Mesendoderm (in vitro differentiated cells): ENCODE results near the gene NSUN4.

Source experiments
- DNase-seq: peaks from one replicate; pipeline ENCODE4 v3.0.0; 2013
- H2AK5ac ChIP-seq: 2 replicates; pipeline ENCODE4 v1.6.1; 2013; ENCODE audit warnings: low read length, inconsistent platforms
- H2BK120ac ChIP-seq: 2 replicates; pipeline ENCODE4 v1.6.1; 2013; ENCODE audit warnings: low read depth, mild to moderate bottlenecking, low read length, moderate library complexity, mixed read lengths
- H2BK15ac ChIP-seq: replicated peaks from 2 replicates; pipeline ENCODE4 v1.6.1; 2013; ENCODE audit warnings: low read depth, mild to moderate bottlenecking, moderate library complexity
- H2BK5ac ChIP-seq: 2 replicates; pipeline ENCODE4 v1.6.1; 2013; ENCODE audit warnings: low read length, inconsistent platforms
- H3K18ac ChIP-seq: 2 replicates; pipeline ENCODE4 v1.6.1; 2013; ENCODE audit warnings: mild to moderate bottlenecking, low read length, mixed read lengths
- H3K23ac ChIP-seq: one replicate; pipeline ENCODE4 v1.6.1; 2013; ENCODE audit warnings: low read length
- H3K27ac ChIP-seq: 2 replicates; pipeline ENCODE4 v1.5.1; 2013; ENCODE audit warnings: low read depth, mild to moderate bottlenecking, inconsistent platforms, low read length, moderate library complexity
- H3K27me3 ChIP-seq: 2 replicates; pipeline ENCODE4 v1.6.1; 2013; ENCODE audit warnings: low read length, control low read depth, mild to moderate bottlenecking, inconsistent platforms; ENCODE audit not compliant: insufficient read depth, poor library complexity
- H3K36me3 ChIP-seq: 2 replicates; pipeline ENCODE4 v1.6.1; 2013; ENCODE audit warnings: low read length, inconsistent platforms; ENCODE audit not compliant: control insufficient read depth, insufficient read depth
- H3K4ac ChIP-seq: one replicate; pipeline ENCODE4 v1.6.1; 2013; ENCODE audit warnings: low read depth, mild to moderate bottlenecking, low read length, moderate library complexity
- H3K4me1 ChIP-seq: 2 replicates; pipeline ENCODE4 v1.6.1; 2013; ENCODE audit warnings: low read depth, low read length, inconsistent platforms; ENCODE audit not compliant: control insufficient read depth
- H3K4me2 ChIP-seq: 2 replicates; pipeline ENCODE4 v1.6.1; 2013; ENCODE audit warnings: low read length
- H3K4me3 ChIP-seq: 2 replicates; pipeline ENCODE4 v1.5.1; 2013; ENCODE audit warnings: mild to moderate bottlenecking, low read length
- H3K56ac ChIP-seq: one replicate; pipeline ENCODE4 v1.6.1; 2013; ENCODE audit warnings: low read length
- H3K79me1 ChIP-seq: 2 replicates; pipeline ENCODE4 v1.6.1; 2013; ENCODE audit warnings: low read length, inconsistent platforms
- H3K79me2 ChIP-seq: 2 replicates; pipeline ENCODE4 v1.6.1; 2013; ENCODE audit warnings: mild to moderate bottlenecking, low read length; ENCODE audit not compliant: control insufficient read depth, insufficient read depth
- H3K9ac ChIP-seq: 2 replicates; pipeline ENCODE4 v1.6.1; 2013; ENCODE audit warnings: low read length, inconsistent platforms
- H4K5ac ChIP-seq: one replicate; pipeline ENCODE4 v1.6.1; 2013; ENCODE audit warnings: low read length
- H4K8ac ChIP-seq: one replicate; pipeline ENCODE4 v1.6.1; 2013; ENCODE audit warnings: low read depth, mild to moderate bottlenecking, control low read depth, low read length, moderate library complexity
- WGBS: extraction: QIAGEN DNeasy Blood & Tissue Kit; methylation state at CpG from one replicate; pipeline ENCODE4 v1.1.7; 2013; ENCODE audit warnings: low lambda C conversion rate, missing lambda C conversion rate; ENCODE audit not compliant: insufficient coverage; ENCODE audit errors: extremely low coverage; 5-methylcytosine and 5-hydroxymethylcytosine counted together

Gene NSUN4

GRCh38 chr1:46405724-46406123 is 65.1 kb downstream of the NSUN4 start:
- Histone ChIP-seq H3K56ac (peak overlapping the region; percentile 88), H3K4me1 (peaks cover 13% of the 10 kb centered on the region), H3K4ac (no peak overlapping the region), H3K36me3 (no peaks in the 10 kb centered on the region), H3K79me2 (no peaks in the 10 kb centered on the region), H4K8ac (no peak overlapping the region), H3K27ac (no peak overlapping the region), H2BK15ac (no peak overlapping the region), H3K4me2 (no peak overlapping the region), H3K23ac (no peak overlapping the region), H3K4me3 (no peak overlapping the region), H3K27me3 (no peaks in the 10 kb centered on the region), H2BK120ac (no peak overlapping the region), H3K18ac (no peak overlapping the region), H3K9ac (peak overlapping the region; percentile 63), H2BK5ac (no peak overlapping the region), H4K5ac (no peak overlapping the region), H3K79me1 (no peaks in the 10 kb centered on the region), H2AK5ac (no peak overlapping the region)
- no peak for DNase-seq
- WGBS = no CpG with 5 or more reads among the region's 17 CpGs

GRCh38 chr1:46406881-46407608 is 66.4 kb downstream of the NSUN4 start:
- H3K36me3 ChIP-seq = no peaks in the 10 kb centered on the region
- peak overlapping the region; percentile 75 for H3K23ac ChIP-seq
- H3K27me3 ChIP-seq = no peaks in the 10 kb centered on the region
- peak overlapping the region; percentile 28 for H3K9ac ChIP-seq
- peak; percentile 73 for DNase-seq
- peak overlapping the region; percentile 11 for H3K4ac ChIP-seq
- H2BK120ac ChIP-seq = no peak overlapping the region
- no peak overlapping the region for H2BK5ac ChIP-seq
- peak overlapping the region; percentile 22 for H3K18ac ChIP-seq
- peak overlapping the region; percentile 62 for H3K4me2 ChIP-seq
- H3K79me1 ChIP-seq = no peaks in the 10 kb centered on the region
- peak overlapping the region; percentile 70 for H3K56ac ChIP-seq
- peak overlapping the region; percentile 74 for H2AK5ac ChIP-seq
- no peak overlapping the region for H4K8ac ChIP-seq
- no peak overlapping the region for H4K5ac ChIP-seq
- no peak overlapping the region for H3K4me3 ChIP-seq
- WGBS = no CpG with 5 or more reads among the region's 13 CpGs
- no peak overlapping the region for H2BK15ac ChIP-seq
- no peaks in the 10 kb centered on the region for H3K79me2 ChIP-seq
- peaks cover 11% of the 10 kb centered on the region for H3K4me1 ChIP-seq
- no peak overlapping the region for H3K27ac ChIP-seq

GRCh38 chr1:46407636-46408035 is 67.0 kb downstream of the NSUN4 start:
- H4K8ac ChIP-seq = no peak overlapping the region
- H3K27me3 ChIP-seq = no peaks in the 10 kb centered on the region
- no peak overlapping the region for H2BK120ac ChIP-seq
- DNase-seq = no peak
- no peak overlapping the region for H4K5ac ChIP-seq
- H3K79me2 ChIP-seq = no peaks in the 10 kb centered on the region
- H3K18ac ChIP-seq = no peak overlapping the region
- H2BK15ac ChIP-seq = no peak overlapping the region
- peak overlapping the region; percentile 70 for H3K56ac ChIP-seq
- no peak overlapping the region for H3K27ac ChIP-seq
- peak overlapping the region; percentile 74 for H2AK5ac ChIP-seq
- H3K79me1 ChIP-seq = no peaks in the 10 kb centered on the region
- no peak overlapping the region for H2BK5ac ChIP-seq
- no peak overlapping the region for H3K4me3 ChIP-seq
- peaks cover 11% of the 10 kb centered on the region for H3K4me1 ChIP-seq
- peak overlapping the region; percentile 66 for H3K23ac ChIP-seq
- no peak overlapping the region for H3K9ac ChIP-seq
- WGBS = no CpG with 5 or more reads among the region's 9 CpGs
- no peak overlapping the region for H3K4ac ChIP-seq
- no peaks in the 10 kb centered on the region for H3K36me3 ChIP-seq
- no peak overlapping the region for H3K4me2 ChIP-seq

GRCh38 chr1:46408356-46409062 is 67.9 kb downstream of the NSUN4 start:
- Histone ChIP-seq H2BK15ac (no peak overlapping the region), H3K36me3 (no peaks in the 10 kb centered on the region), H3K79me2 (no peaks in the 10 kb centered on the region), H4K5ac (no peak overlapping the region), H3K4me1 (peaks cover 11% of the 10 kb centered on the region), H3K9ac (no peak overlapping the region), H3K79me1 (no peaks in the 10 kb centered on the region), H3K27ac (no peak overlapping the region), H3K4ac (no peak overlapping the region), H3K18ac (no peak overlapping the region), H2BK5ac (no peak overlapping the region), H2AK5ac (no peak overlapping the region), H3K23ac (no peak overlapping the region), H3K4me2 (no peak overlapping the region), H2BK120ac (no peak overlapping the region), H4K8ac (no peak overlapping the region), H3K56ac (no peak overlapping the region), H3K27me3 (no peaks in the 10 kb centered on the region), H3K4me3 (no peak overlapping the region)
- no CpG with 5 or more reads among the region's 12 CpGs for WGBS
- DNase-seq = no peak

- Histone ChIP-seq H2BK120ac (no peak overlapping the region), H3K23ac (no peak overlapping the region), H3K4me2 (no peak overlapping the region), H2BK5ac (no peak overlapping the region), H3K4me1 (peaks cover 11% of the 10 kb centered on the region), H3K18ac (no peak overlapping the region), H2AK5ac (no peak overlapping the region), H4K5ac (no peak overlapping the region), H3K79me2 (no peaks in the 10 kb centered on the region), H4K8ac (no peak overlapping the region), H3K27ac (no peak overlapping the region), H3K79me1 (no peaks in the 10 kb centered on the region), H2BK15ac (no peak overlapping the region), H3K56ac (no peak overlapping the region), H3K4ac (no peak overlapping the region), H3K4me3 (no peak overlapping the region), H3K9ac (no peak overlapping the region), H3K27me3 (no peaks in the 10 kb centered on the region), H3K36me3 (no peaks in the 10 kb centered on the region)
- WGBS = no CpG with 5 or more reads among the region's 1 CpG
- no peak for DNase-seq
Measured at GRCh38 chr1:46409063-46409372, 68.4 kb downstream of the NSUN4 start.
